ENCODE results near the gene BTBD9. TPM values are rescaled to one million over a fixed set of nuclear protein-coding genes. Genes with fewer than 3 reads are reported as not detected.
"Not testable (repeated sequence)": the region's sequence is repeated elsewhere in the genome, so short reads cannot be mapped to it uniquely, and the experiment has no call there.

The BTBD9 gene
- polyA plus RNA-seq, 1 donor = 7.8 TPM

GRCh38 chr6:38133932-38134703 lies 505.6 kb downstream of the BTBD9 start:
- peaks cover 10% of the 10 kb centered on the region for H3K36me3 ChIP-seq (ENCODE audit: control insufficient read depth, insufficient read depth, low read length)
- peaks cover 9% of the 10 kb centered on the region for H3K4me1 ChIP-seq (ENCODE audit: control insufficient read depth, insufficient read depth, low read length)
- DNase-seq = no peak
- H3K27me3 ChIP-seq (ENCODE audit: control insufficient read depth, insufficient read depth, low read length) = no peaks in the 10 kb centered on the region
- no peak overlapping the region for H3K27ac ChIP-seq (ENCODE audit: low read length)
- WGBS (ENCODE audit: insufficient coverage, low lambda C conversion rate) = 42% methylated on average over 2 of the region's 7 CpGs
- no peaks in the 10 kb centered on the region for H3K9me3 ChIP-seq (ENCODE audit: control insufficient read depth, low read depth, low read length)
- H3K4me3 ChIP-seq (ENCODE audit: low read length) = no peak overlapping the region

DNA sequence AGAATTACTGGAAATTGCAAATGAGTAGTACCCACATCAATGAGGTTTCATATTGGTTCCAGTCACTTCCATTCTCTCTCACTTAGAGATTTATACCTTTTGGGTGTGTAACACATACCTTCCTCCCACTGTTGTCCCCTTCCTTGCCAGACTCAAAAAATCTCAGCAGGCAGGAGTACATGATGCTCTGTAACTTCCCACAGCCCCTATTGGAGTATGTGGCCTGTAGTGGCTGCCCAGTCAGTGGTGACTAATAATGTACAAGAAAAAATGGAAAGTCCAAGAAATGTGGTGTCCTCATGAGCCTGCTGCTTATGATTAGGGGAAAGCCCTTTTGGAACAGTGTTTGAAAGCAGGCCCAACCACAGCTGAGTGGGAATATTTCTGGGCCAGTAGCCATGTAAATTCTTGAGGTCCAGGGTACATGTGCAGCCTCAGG lies 508.2 kb downstream of the BTBD9 start:
- Histone ChIP-seq H3K36me3 (ENCODE audit: control insufficient read depth, insufficient read depth, low read length) (peaks cover 12% of the 10 kb centered on the region), H3K4me3 (ENCODE audit: low read length) (no peak overlapping the region), H3K9me3 (ENCODE audit: control insufficient read depth, low read depth, low read length) (no peaks in the 10 kb centered on the region), H3K27ac (ENCODE audit: low read length) (no peak overlapping the region), H3K27me3 (ENCODE audit: control insufficient read depth, insufficient read depth, low read length) (no peaks in the 10 kb centered on the region), H3K4me1 (ENCODE audit: control insufficient read depth, insufficient read depth, low read length) (peaks cover 9% of the 10 kb centered on the region)
- no peak for DNase-seq

DNA sequence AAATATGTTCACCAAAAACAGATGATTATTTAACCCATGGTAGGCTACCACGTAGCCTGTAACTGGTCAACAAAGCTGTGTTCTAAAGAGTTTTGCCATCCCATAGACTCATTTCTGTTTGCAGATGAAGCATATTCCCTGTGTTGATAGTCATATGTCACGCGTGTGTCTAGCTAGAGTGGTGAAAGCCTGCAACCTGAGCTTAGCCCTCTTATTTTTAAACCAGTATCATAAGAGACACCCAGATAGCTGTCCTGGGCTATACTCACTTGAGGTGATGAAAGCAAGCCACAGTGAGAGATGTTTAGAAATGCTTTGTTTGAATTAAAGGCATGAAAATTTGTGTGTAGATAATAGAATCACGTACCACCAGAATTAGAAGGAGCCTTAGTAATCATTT lies 512.4 kb downstream of the BTBD9 start:
- Histone ChIP-seq H3K4me3 (ENCODE audit: low read length) (no peak overlapping the region), H3K27me3 (ENCODE audit: control insufficient read depth, insufficient read depth, low read length) (no peaks in the 10 kb centered on the region), H3K27ac (ENCODE audit: low read length) (no peak overlapping the region), H3K36me3 (ENCODE audit: control insufficient read depth, insufficient read depth, low read length) (peaks cover 6% of the 10 kb centered on the region), H3K4me1 (ENCODE audit: control insufficient read depth, insufficient read depth, low read length) (no peaks in the 10 kb centered on the region), H3K9me3 (ENCODE audit: control insufficient read depth, low read depth, low read length) (peaks cover 6% of the 10 kb centered on the region)
- DNase-seq = no peak
- 100% methylated on average over 1 of the region's 4 CpGs for WGBS (ENCODE audit: insufficient coverage, low lambda C conversion rate)

GRCh38 chr6:38124224-38124926 lies 515.4 kb downstream of the BTBD9 start:
- not testable (repeated sequence) for H3K27ac ChIP-seq (ENCODE audit: low read length); DNase-seq; H3K4me3 ChIP-seq (ENCODE audit: low read length); H3K9me3 ChIP-seq (ENCODE audit: control insufficient read depth, low read depth, low read length); H3K4me1 ChIP-seq (ENCODE audit: control insufficient read depth, insufficient read depth, low read length); H3K27me3 ChIP-seq (ENCODE audit: control insufficient read depth, insufficient read depth, low read length)
- WGBS (ENCODE audit: insufficient coverage, low lambda C conversion rate) = no CpG with 5 or more reads among the region's 40 CpGs
- peaks cover 13% of the 10 kb centered on the region for H3K36me3 ChIP-seq (ENCODE audit: control insufficient read depth, insufficient read depth, low read length)

- DNase-seq = no peak
- H3K27ac ChIP-seq (ENCODE audit: low read length) = no peak overlapping the region
- H3K9me3 ChIP-seq (ENCODE audit: control insufficient read depth, low read depth, low read length) = peaks cover 4% of the 10 kb centered on the region
- no peaks in the 10 kb centered on the region for H3K27me3 ChIP-seq (ENCODE audit: control insufficient read depth, insufficient read depth, low read length)
- H3K36me3 ChIP-seq (ENCODE audit: control insufficient read depth, insufficient read depth, low read length) = peaks cover 25% of the 10 kb centered on the region
- peaks cover 14% of the 10 kb centered on the region for H3K4me1 ChIP-seq (ENCODE audit: control insufficient read depth, insufficient read depth, low read length)
- WGBS (ENCODE audit: insufficient coverage, low lambda C conversion rate) = no CpG with 5 or more reads among the region's 6 CpGs
- H3K4me3 ChIP-seq (ENCODE audit: low read length) = no peak overlapping the region
Observed at GRCh38 chr6:38119516-38119915, 520.2 kb downstream of the BTBD9 start.

DNA sequence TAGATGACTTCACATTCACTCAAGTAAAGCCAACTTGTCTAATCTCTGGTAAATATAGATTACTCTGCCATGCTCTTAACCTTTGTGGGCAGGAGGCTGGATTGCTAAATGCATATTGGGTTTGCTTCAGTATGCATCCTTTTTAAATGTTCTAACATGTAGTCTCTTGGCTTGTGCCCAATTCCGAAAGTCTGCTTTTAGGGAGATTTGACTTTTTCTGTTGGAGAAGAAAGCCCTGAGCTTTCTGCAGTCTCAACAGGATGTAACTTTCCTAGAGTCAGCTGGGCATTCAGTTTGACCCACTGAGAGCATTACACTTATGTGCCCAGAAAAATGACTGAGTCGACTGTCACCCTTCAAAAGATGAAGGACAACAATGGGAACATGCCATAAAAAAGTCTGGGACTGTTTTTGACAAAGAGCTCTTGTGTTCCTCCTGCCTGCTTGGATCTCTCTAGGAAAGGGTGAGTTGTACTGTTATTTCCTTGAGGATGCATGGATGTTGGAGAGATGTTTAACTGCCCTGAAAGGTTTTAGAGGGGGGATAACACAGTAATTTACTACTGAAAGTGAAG lies 520.9 kb downstream of the BTBD9 start:
- no peaks in the 10 kb centered on the region for H3K27me3 ChIP-seq (ENCODE audit: control insufficient read depth, insufficient read depth, low read length)
- peaks cover 25% of the 10 kb centered on the region for H3K36me3 ChIP-seq (ENCODE audit: control insufficient read depth, insufficient read depth, low read length)
- peaks cover 20% of the 10 kb centered on the region for H3K4me1 ChIP-seq (ENCODE audit: control insufficient read depth, insufficient read depth, low read length)
- H3K27ac ChIP-seq (ENCODE audit: low read length) = no peak overlapping the region
- no peak for DNase-seq
- H3K4me3 ChIP-seq (ENCODE audit: low read length) = no peak overlapping the region
- H3K9me3 ChIP-seq (ENCODE audit: control insufficient read depth, low read depth, low read length) = no peaks in the 10 kb centered on the region
- WGBS (ENCODE audit: insufficient coverage, low lambda C conversion rate) = no CpG with 5 or more reads among the region's 2 CpGs

Other genes starting within 250 kb of the BTBD9 start
- gene GLO1, start 63.2 kb upstream of the BTBD9 start, polyA plus RNA-seq = 86.9 TPM
- gene DNAH8, start 75.4 kb upstream of the BTBD9 start, polyA plus RNA-seq = 0.01 TPM